ENCODE measurements around the gene LAMB4. TPM values are rescaled to one million over a fixed set of nuclear protein-coding genes. Genes with fewer than 3 reads are reported as not detected.

Gene LAMB4
- total and polyA plus RNA-seq, 2 donors (not counting 1 experiment from before 2014, with no cell fraction given) = not detected

GRCh38 chr7:108127461-108127860 is 2.7 kb downstream of the LAMB4 start:
- Histone ChIP-seq H3K4me3 (ENCODE audit: control extremely low read depth in 1 of 5, extremely low read depth in 1 of 5, insufficient read depth in 1 of 5, low read depth in 2 of 5, low read length in 4 of 5) (no peak overlapping the region), H3K9me3 (ENCODE audit: control extremely low read depth in 1 of 3, control insufficient read depth in 2 of 3, insufficient read depth in 1 of 3, low read length in 2 of 3) (no peaks in the 10 kb centered on the region), H4K20me1 (ENCODE audit: control insufficient read depth, insufficient read depth, low read length, poor library complexity, severe bottlenecking) (no peaks in the 10 kb centered on the region), H2AFZ (ENCODE audit: insufficient read depth, low read depth, low read length, poor library complexity, severe bottlenecking) (no peak overlapping the region), H3K27ac (ENCODE audit: low read length in 2 of 2) (no peak overlapping the region), H3K9ac (ENCODE audit: low read length) (no peak overlapping the region), H3K27me3 (replicated peaks in 1 of 4; ENCODE audit: control extremely low read depth in 1 of 4, control insufficient read depth in 3 of 4, insufficient read depth in 4 of 4, low read length in 3 of 4) (no peaks in the 10 kb centered on the region), H3K36me3 (replicated peaks in 1 of 2; ENCODE audit: control extremely low read depth in 1 of 2, control insufficient read depth in 1 of 2, extremely low read depth in 1 of 2, insufficient read depth in 2 of 2, low read length in 1 of 2) (no peaks in the 10 kb centered on the region), H3K4me2 (replicated peaks; ENCODE audit: low read depth, low read length, poor library complexity, severe bottlenecking) (no peak overlapping the region), H3K79me2 (ENCODE audit: control insufficient read depth, insufficient read depth, low read length) (no peaks in the 10 kb centered on the region), H3K4me1 (ENCODE audit: control insufficient read depth in 2 of 2, insufficient read depth in 2 of 2, low read length in 2 of 2) (no peaks in the 10 kb centered on the region)
- Mint-ChIP-seq H3K9me3 (ENCODE audit: insufficient read depth) (no peaks in the 10 kb centered on the region), H3K4me1 (no peaks in the 10 kb centered on the region), H3K27ac (no peak overlapping the region), H3K4me3 (no peak overlapping the region), H3K27me3 (peaks cover 4% of the 10 kb centered on the region)
- intact Hi-C loops (cut with micrococcal nuclease) = no loop called here
- ChIA-PET POLR2A (no interaction called here), CTCF (no interaction called here)
- TF ChIP-seq EZH2 (IDR thresholded peaks at IDR 0.05; ENCODE audit: borderline replicate concordance, insufficient read depth, low read depth, low read length, poor library complexity, severe bottlenecking) = no peak
- TF ChIP-seq CTCF (IDR thresholded peaks at IDR 0.05) = no peak
- ATAC-seq (ENCODE audit: low read depth) = no peak
- no peak for DNase-seq
- 93% methylated on average over 5 of the region's 5 CpGs for WGBS (ENCODE audit: insufficient coverage)

GRCh38 chr7:108124820-108125219 is 5.3 kb downstream of the LAMB4 start:
- no peaks in the 10 kb centered on the region for H3K27me3 ChIP-seq (replicated peaks in 1 of 4; ENCODE audit: control extremely low read depth in 1 of 4, control insufficient read depth in 3 of 4, insufficient read depth in 4 of 4, low read length in 3 of 4)
- peaks cover 4% of the 10 kb centered on the region for H3K27me3 Mint-ChIP-seq
- H3K9ac ChIP-seq (ENCODE audit: low read length) = no peak overlapping the region
- no peaks in the 10 kb centered on the region for H3K9me3 Mint-ChIP-seq (ENCODE audit: insufficient read depth)
- intact Hi-C loops (cut with micrococcal nuclease) = no loop called here
- ATAC-seq (ENCODE audit: low read depth) (no peak), DNase-seq (no peak)
- no peak overlapping the region for H2AFZ ChIP-seq (ENCODE audit: insufficient read depth, low read depth, low read length, poor library complexity, severe bottlenecking)
- no peaks in the 10 kb centered on the region for H3K4me1 ChIP-seq (ENCODE audit: control insufficient read depth in 2 of 2, insufficient read depth in 2 of 2, low read length in 2 of 2)
- no peaks in the 10 kb centered on the region for H3K4me1 Mint-ChIP-seq
- no peak overlapping the region for H3K4me2 ChIP-seq (replicated peaks; ENCODE audit: low read depth, low read length, poor library complexity, severe bottlenecking)
- no peak overlapping the region for H3K4me3 Mint-ChIP-seq
- no peak overlapping the region for H3K4me3 ChIP-seq (ENCODE audit: control extremely low read depth in 1 of 5, extremely low read depth in 1 of 5, insufficient read depth in 1 of 5, low read depth in 2 of 5, low read length in 4 of 5)
- TF ChIP-seq CTCF (IDR thresholded peaks at IDR 0.05) = no peak
- TF ChIP-seq EZH2 (IDR thresholded peaks at IDR 0.05; ENCODE audit: borderline replicate concordance, insufficient read depth, low read depth, low read length, poor library complexity, severe bottlenecking) = no peak
- H4K20me1 ChIP-seq (ENCODE audit: control insufficient read depth, insufficient read depth, low read length, poor library complexity, severe bottlenecking) = no peaks in the 10 kb centered on the region
- H3K79me2 ChIP-seq (ENCODE audit: control insufficient read depth, insufficient read depth, low read length) = no peaks in the 10 kb centered on the region
- no peaks in the 10 kb centered on the region for H3K36me3 ChIP-seq (replicated peaks in 1 of 2; ENCODE audit: control extremely low read depth in 1 of 2, control insufficient read depth in 1 of 2, extremely low read depth in 1 of 2, insufficient read depth in 2 of 2, low read length in 1 of 2)
- H3K9me3 ChIP-seq (ENCODE audit: control extremely low read depth in 1 of 3, control insufficient read depth in 2 of 3, insufficient read depth in 1 of 3, low read length in 2 of 3) = no peaks in the 10 kb centered on the region
- CTCF ChIA-PET = interaction anchor here (0.9 to 1.2 kb wide), 2 partner anchors 16 to 21 kb away, joined by 3 to 4 read pairs; no protein-coding TSS in a partner anchor
- no peak overlapping the region for H3K27ac ChIP-seq (ENCODE audit: low read length in 2 of 2)
- WGBS (ENCODE audit: insufficient coverage) = 100% methylated on average over 2 of the region's 3 CpGs
- no peak overlapping the region for H3K27ac Mint-ChIP-seq
- POLR2A ChIA-PET = no interaction called here
